ENCODE measurements around the gene LMF1.
A peak's percentile ranks its signal among the peaks of the same experiment; 100 is the strongest.

LMF1 gene

GRCh38 chr16:984121-984694, 13.4 kb upstream of the LMF1 start:
- Histone ChIP-seq H3K36me3 (ENCODE audit: control insufficient read depth, insufficient read depth, low read length) (no peaks in the 10 kb centered on the region), H3K27me3 (ENCODE audit: control insufficient read depth, insufficient read depth, low read length) (peaks cover 35% of the 10 kb centered on the region), H3K9ac (ENCODE audit: low read depth, low read length) (no peak overlapping the region), H3K27ac (ENCODE audit: low read depth, low read length) (no peak overlapping the region), H3K9me3 (ENCODE audit: control insufficient read depth, insufficient read depth, low read length) (no peaks in the 10 kb centered on the region), H3K4me1 (ENCODE audit: control insufficient read depth, insufficient read depth, low read length) (peaks cover 13% of the 10 kb centered on the region; the same call in 1 of the 2 replicates), H3K4me3 (ENCODE audit: low read depth, low read length) (no peak overlapping the region)

- H3K9me3 ChIP-seq (ENCODE audit: control insufficient read depth, insufficient read depth, low read length), result no peaks in the 10 kb centered on the region
Measured at GRCh38 chr16:983044-984030, 12.6 kb upstream of the LMF1 start.

GRCh38 chr16:982145-983043, 11.6 kb upstream of the LMF1 start:
- H3K27me3 ChIP-seq (ENCODE audit: control insufficient read depth, insufficient read depth, low read length), result peaks cover 45% of the 10 kb centered on the region
- H3K4me3 ChIP-seq (ENCODE audit: low read depth, low read length), result peak overlapping the region; percentile 59
- no peaks in the 10 kb centered on the region for H3K9me3 ChIP-seq (ENCODE audit: control insufficient read depth, insufficient read depth, low read length)
- peaks cover 13% of the 10 kb centered on the region; the same call in 1 of the 2 replicates for H3K4me1 ChIP-seq (ENCODE audit: control insufficient read depth, insufficient read depth, low read length)
- H3K9ac ChIP-seq (ENCODE audit: low read depth, low read length), result no peak overlapping the region
- no peak overlapping the region for H3K27ac ChIP-seq (ENCODE audit: low read depth, low read length)
- H3K36me3 ChIP-seq (ENCODE audit: control insufficient read depth, insufficient read depth, low read length), result no peaks in the 10 kb centered on the region

More at GRCh38 chr16:983044-984030, 12.6 kb upstream of the LMF1 start:
- H3K27ac ChIP-seq (ENCODE audit: low read depth, low read length), result no peak overlapping the region
- peaks cover 13% of the 10 kb centered on the region; the same call in 1 of the 2 replicates for H3K4me1 ChIP-seq (ENCODE audit: control insufficient read depth, insufficient read depth, low read length)
- peak overlapping the region; percentile 59; the same call in 1 of the 2 replicates for H3K4me3 ChIP-seq (ENCODE audit: low read depth, low read length)
- H3K27me3 ChIP-seq (ENCODE audit: control insufficient read depth, insufficient read depth, low read length), result peaks cover 44% of the 10 kb centered on the region
- H3K36me3 ChIP-seq (ENCODE audit: control insufficient read depth, insufficient read depth, low read length), result no peaks in the 10 kb centered on the region
- H3K9ac ChIP-seq (ENCODE audit: low read depth, low read length), result no peak overlapping the region

- peaks cover 45% of the 10 kb centered on the region for H3K27me3 ChIP-seq (ENCODE audit: control insufficient read depth, insufficient read depth, low read length)
Measured at GRCh38 chr16:981695-982144, 10.9 kb upstream of the LMF1 start, which contains the start of gene SOX8. SOX8 (plus strand) TSS chr16:981770; CDS start chr16:981923, 153 bp downstream.

GRCh38 chr16:980595-980854, 9.7 kb upstream of the LMF1 start:
- peaks cover 45% of the 10 kb centered on the region for H3K27me3 ChIP-seq (ENCODE audit: control insufficient read depth, insufficient read depth, low read length)
- H3K4me1 ChIP-seq (ENCODE audit: control insufficient read depth, insufficient read depth, low read length), result peaks cover 13% of the 10 kb centered on the region; the same call in 1 of the 2 replicates
- H3K9ac ChIP-seq (ENCODE audit: low read depth, low read length), result no peak overlapping the region
- peak overlapping the region; percentile 60 for H3K4me3 ChIP-seq (ENCODE audit: low read depth, low read length)
- H3K27ac ChIP-seq (ENCODE audit: low read depth, low read length), result no peak overlapping the region
- no peaks in the 10 kb centered on the region for H3K9me3 ChIP-seq (ENCODE audit: control insufficient read depth, insufficient read depth, low read length)
- H3K36me3 ChIP-seq (ENCODE audit: control insufficient read depth, insufficient read depth, low read length), result no peaks in the 10 kb centered on the region

More at GRCh38 chr16:981695-982144, 10.9 kb upstream of the LMF1 start, which contains the start of gene SOX8:
- H3K36me3 ChIP-seq (ENCODE audit: control insufficient read depth, insufficient read depth, low read length), result no peaks in the 10 kb centered on the region
- no peaks in the 10 kb centered on the region for H3K9me3 ChIP-seq (ENCODE audit: control insufficient read depth, insufficient read depth, low read length)
- peaks cover 13% of the 10 kb centered on the region; the same call in 1 of the 2 replicates for H3K4me1 ChIP-seq (ENCODE audit: control insufficient read depth, insufficient read depth, low read length)
- H3K9ac ChIP-seq (ENCODE audit: low read depth, low read length), result no peak within 1 kb of the TSS
- peak within 1 kb of the TSS; percentile 60 for H3K4me3 ChIP-seq (ENCODE audit: low read depth, low read length)
- no peak within 1 kb of the TSS for H3K27ac ChIP-seq (ENCODE audit: low read depth, low read length)

- H3K4me3 ChIP-seq (ENCODE audit: low read depth, low read length), result peak overlapping the region; percentile 60
Measured at GRCh38 chr16:979859-980594, 9.2 kb upstream of the LMF1 start.

GRCh38 chr16:979147-979546, 8.4 kb upstream of the LMF1 start:
- Histone ChIP-seq H3K27me3 (ENCODE audit: control insufficient read depth, insufficient read depth, low read length) (peaks cover 45% of the 10 kb centered on the region), H3K9ac (ENCODE audit: low read depth, low read length) (no peak overlapping the region), H3K36me3 (ENCODE audit: control insufficient read depth, insufficient read depth, low read length) (no peaks in the 10 kb centered on the region), H3K4me3 (ENCODE audit: low read depth, low read length) (no peak overlapping the region), H3K4me1 (ENCODE audit: control insufficient read depth, insufficient read depth, low read length) (peaks cover 13% of the 10 kb centered on the region; the same call in 1 of the 2 replicates), H3K27ac (ENCODE audit: low read depth, low read length) (no peak overlapping the region), H3K9me3 (ENCODE audit: control insufficient read depth, insufficient read depth, low read length) (no peaks in the 10 kb centered on the region)

More at GRCh38 chr16:979859-980594, 9.2 kb upstream of the LMF1 start:
- Histone ChIP-seq H3K27ac (ENCODE audit: low read depth, low read length) (no peak overlapping the region), H3K4me1 (ENCODE audit: control insufficient read depth, insufficient read depth, low read length) (peaks cover 13% of the 10 kb centered on the region; the same call in 1 of the 2 replicates), H3K36me3 (ENCODE audit: control insufficient read depth, insufficient read depth, low read length) (no peaks in the 10 kb centered on the region), H3K9me3 (ENCODE audit: control insufficient read depth, insufficient read depth, low read length) (no peaks in the 10 kb centered on the region), H3K27me3 (ENCODE audit: control insufficient read depth, insufficient read depth, low read length) (peaks cover 45% of the 10 kb centered on the region), H3K9ac (ENCODE audit: low read depth, low read length) (no peak overlapping the region)

DNA sequence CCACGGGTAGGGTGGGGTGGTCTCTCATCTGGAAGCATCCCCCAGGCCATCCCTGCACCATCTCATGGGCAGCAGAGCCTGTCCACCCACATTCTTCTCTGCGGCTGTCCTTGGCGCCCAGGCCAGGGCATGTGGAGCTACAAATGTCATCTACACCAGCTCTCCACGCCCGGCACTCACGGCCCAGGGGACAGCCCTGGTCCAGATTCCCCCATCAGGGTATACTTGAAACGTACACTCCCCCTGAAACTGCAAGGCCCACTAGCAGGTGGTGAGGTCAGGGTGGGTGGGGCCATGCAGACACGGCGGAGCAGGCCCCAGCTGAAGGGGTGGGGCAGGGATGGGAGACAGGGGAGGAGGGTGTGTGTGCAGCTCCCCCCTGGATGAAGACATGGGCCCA, 7.6 kb upstream of the LMF1 start:
- Histone ChIP-seq H3K4me3 (ENCODE audit: low read depth, low read length) (no peak overlapping the region), H3K4me1 (ENCODE audit: control insufficient read depth, insufficient read depth, low read length) (peaks cover 13% of the 10 kb centered on the region; the same call in 1 of the 2 replicates), H3K9ac (ENCODE audit: low read depth, low read length) (no peak overlapping the region), H3K9me3 (ENCODE audit: control insufficient read depth, insufficient read depth, low read length) (no peaks in the 10 kb centered on the region), H3K27ac (ENCODE audit: low read depth, low read length) (no peak overlapping the region), H3K27me3 (ENCODE audit: control insufficient read depth, insufficient read depth, low read length) (peaks cover 42% of the 10 kb centered on the region), H3K36me3 (ENCODE audit: control insufficient read depth, insufficient read depth, low read length) (no peaks in the 10 kb centered on the region)

GRCh38 chr16:977896-978295, 7.1 kb upstream of the LMF1 start:
- Histone ChIP-seq H3K9ac (ENCODE audit: low read depth, low read length) (no peak overlapping the region), H3K4me1 (ENCODE audit: control insufficient read depth, insufficient read depth, low read length) (peaks cover 11% of the 10 kb centered on the region; the same call in 1 of the 2 replicates), H3K9me3 (ENCODE audit: control insufficient read depth, insufficient read depth, low read length) (no peaks in the 10 kb centered on the region), H3K27ac (ENCODE audit: low read depth, low read length) (no peak overlapping the region), H3K36me3 (ENCODE audit: control insufficient read depth, insufficient read depth, low read length) (no peaks in the 10 kb centered on the region), H3K27me3 (ENCODE audit: control insufficient read depth, insufficient read depth, low read length) (peaks cover 37% of the 10 kb centered on the region), H3K4me3 (ENCODE audit: low read depth, low read length) (no peak overlapping the region)
